ENCODE results near the gene KIZ.

Gene KIZ

DNA sequence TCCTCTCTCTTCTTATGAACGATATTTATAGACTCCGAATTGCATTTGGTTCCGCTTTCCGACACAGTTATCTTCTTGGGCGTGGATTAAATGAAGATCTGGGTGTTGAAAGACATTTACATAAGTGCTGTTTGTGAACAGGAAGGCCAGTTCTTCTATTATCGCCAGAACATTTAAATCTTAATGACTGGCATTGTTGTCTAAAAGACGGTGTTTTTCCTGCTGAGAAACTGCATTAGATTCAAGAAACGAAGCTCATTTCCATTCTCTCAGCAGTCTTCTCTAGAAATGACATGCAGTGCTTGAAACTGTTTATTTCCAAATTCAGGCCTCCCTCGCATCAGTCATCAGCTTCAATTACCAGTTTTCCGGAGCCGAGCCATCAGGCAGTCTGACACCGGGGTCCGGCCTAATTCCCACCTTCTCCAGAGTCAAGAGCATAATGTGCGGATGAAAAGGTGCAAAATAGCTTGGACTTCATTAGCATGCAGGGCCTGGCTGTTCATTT lies 35.7 kb upstream of the KIZ start:
- no peaks in the 10 kb centered on the region for H3K4me1 ChIP-seq (ENCODE audit: control extremely low read depth in 1 of 4, control insufficient read depth in 4 of 4, insufficient read depth in 4 of 4, low read length in 3 of 4)
- WGBS (ENCODE audit: insufficient coverage): 43% methylated on average over 9 of the region's 14 CpGs
- peaks cover 39 to 87% (median 55%) of the 10 kb centered on the region in 5 experiments for H3K27me3 ChIP-seq (replicated peaks in 2 of 5; ENCODE audit: control insufficient read depth in 4 of 5, insufficient read depth in 5 of 5, low read length in 4 of 5)
- no peak overlapping the region for H3K27ac ChIP-seq (ENCODE audit: insufficient read depth in 1 of 2, low read depth in 1 of 2, low read length in 2 of 2, poor library complexity in 1 of 2, severe bottlenecking in 2 of 2)
- H3K36me3 ChIP-seq (ENCODE audit: control insufficient read depth in 4 of 4, insufficient read depth in 4 of 4, low read length in 3 of 4): no peaks in the 10 kb centered on the region
- CTCF ChIA-PET: no interaction called here
- POLR2A ChIA-PET: no interaction called here
- peaks cover 0 to 2% (median 0%) of the 10 kb centered on the region in 5 experiments for H3K9me3 ChIP-seq (ENCODE audit: control extremely low read depth in 1 of 5, control insufficient read depth in 4 of 5, insufficient read depth in 2 of 5, low read depth in 1 of 5, low read length in 4 of 5)
- peak in 1 of 3 donors; percentile 37 for DNase-seq
- H3K4me3 ChIP-seq (ENCODE audit: control insufficient read depth in 1 of 7, extremely low read depth in 1 of 7, insufficient read depth in 4 of 7, low read depth in 2 of 7, low read length in 6 of 7): no peak overlapping the region

DNA sequence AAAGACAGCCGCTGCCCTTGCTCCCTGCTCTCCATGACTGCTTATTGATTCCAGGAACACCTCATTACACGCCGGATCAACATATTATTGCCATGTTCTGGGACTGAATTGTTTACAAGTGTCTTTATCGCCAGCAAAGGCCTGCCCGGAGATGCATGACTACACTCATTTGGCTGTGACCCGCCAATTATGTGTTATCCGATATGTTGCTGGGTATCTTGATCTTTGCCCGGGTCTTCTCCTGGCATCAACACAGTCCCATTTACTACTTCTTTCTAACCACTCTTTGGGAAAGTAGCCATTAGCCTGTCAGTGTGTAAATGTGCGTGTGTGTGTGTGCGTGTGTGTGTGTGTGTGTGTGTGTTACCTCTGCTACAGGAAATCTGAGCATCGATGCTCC lies 35.2 kb upstream of the KIZ start:
- Histone ChIP-seq H3K36me3 (ENCODE audit: control insufficient read depth in 4 of 4, insufficient read depth in 4 of 4, low read length in 3 of 4) (no peaks in the 10 kb centered on the region), H3K9me3 (ENCODE audit: control extremely low read depth in 1 of 5, control insufficient read depth in 4 of 5, insufficient read depth in 2 of 5, low read depth in 1 of 5, low read length in 4 of 5) (peaks cover 0 to under 1% (median 0%) of the 10 kb centered on the region in 5 experiments), H3K27ac (ENCODE audit: insufficient read depth in 1 of 2, low read depth in 1 of 2, low read length in 2 of 2, poor library complexity in 1 of 2, severe bottlenecking in 2 of 2) (no peak overlapping the region), H3K27me3 (replicated peaks in 2 of 5; ENCODE audit: control insufficient read depth in 4 of 5, insufficient read depth in 5 of 5, low read length in 4 of 5) (peaks cover 39 to 89% (median 59%) of the 10 kb centered on the region in 5 experiments), H3K4me1 (ENCODE audit: control extremely low read depth in 1 of 4, control insufficient read depth in 4 of 4, insufficient read depth in 4 of 4, low read length in 3 of 4) (no peaks in the 10 kb centered on the region), H3K4me3 (ENCODE audit: control insufficient read depth in 1 of 7, extremely low read depth in 1 of 7, insufficient read depth in 4 of 7, low read depth in 2 of 7, low read length in 6 of 7) (no peak overlapping the region)
- CTCF ChIA-PET: no interaction called here
- 83% methylated on average over 6 of the region's 11 CpGs for WGBS (ENCODE audit: insufficient coverage)
- POLR2A ChIA-PET: no interaction called here
- no peak for DNase-seq

DNA sequence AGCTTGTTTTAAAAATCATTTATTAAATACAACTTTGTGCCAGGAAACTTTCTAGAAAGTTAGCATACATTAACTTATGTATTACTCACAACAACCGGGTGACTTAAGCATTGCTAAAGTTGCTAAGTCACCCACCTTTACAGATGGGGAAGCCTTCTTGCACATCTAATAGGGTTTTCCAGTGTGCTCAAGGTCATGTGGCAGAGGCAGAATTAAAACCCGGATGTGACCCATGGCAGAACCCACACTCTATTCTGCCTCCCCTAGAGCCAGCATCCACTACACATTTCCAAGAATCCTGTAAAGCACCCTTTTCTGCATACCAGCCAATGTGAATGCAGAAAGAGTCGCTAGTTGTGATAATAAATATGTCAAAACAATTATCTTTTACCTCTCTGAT lies 33.1 kb upstream of the KIZ start:
- POLR2A ChIA-PET: no interaction called here
- Histone ChIP-seq H3K9me3 (ENCODE audit: control extremely low read depth in 1 of 5, control insufficient read depth in 4 of 5, insufficient read depth in 2 of 5, low read depth in 1 of 5, low read length in 4 of 5) (no peaks in the 10 kb centered on the region), H3K4me1 (ENCODE audit: control extremely low read depth in 1 of 4, control insufficient read depth in 4 of 4, insufficient read depth in 4 of 4, low read length in 3 of 4) (no peaks in the 10 kb centered on the region), H3K36me3 (ENCODE audit: control insufficient read depth in 4 of 4, insufficient read depth in 4 of 4, low read length in 3 of 4) (no peaks in the 10 kb centered on the region), H3K4me3 (ENCODE audit: control insufficient read depth in 1 of 7, extremely low read depth in 1 of 7, insufficient read depth in 4 of 7, low read depth in 2 of 7, low read length in 6 of 7) (no peak overlapping the region), H3K27ac (ENCODE audit: insufficient read depth in 1 of 2, low read depth in 1 of 2, low read length in 2 of 2, poor library complexity in 1 of 2, severe bottlenecking in 2 of 2) (no peak overlapping the region), H3K27me3 (replicated peaks in 2 of 5; ENCODE audit: control insufficient read depth in 4 of 5, insufficient read depth in 5 of 5, low read length in 4 of 5) (peaks cover 36 to 98% (median 73%) of the 10 kb centered on the region in 5 experiments)
- no CpG with 5 or more reads among the region's 3 CpGs for WGBS (ENCODE audit: insufficient coverage)
- CTCF ChIA-PET: no interaction called here
- no peak for DNase-seq

DNA sequence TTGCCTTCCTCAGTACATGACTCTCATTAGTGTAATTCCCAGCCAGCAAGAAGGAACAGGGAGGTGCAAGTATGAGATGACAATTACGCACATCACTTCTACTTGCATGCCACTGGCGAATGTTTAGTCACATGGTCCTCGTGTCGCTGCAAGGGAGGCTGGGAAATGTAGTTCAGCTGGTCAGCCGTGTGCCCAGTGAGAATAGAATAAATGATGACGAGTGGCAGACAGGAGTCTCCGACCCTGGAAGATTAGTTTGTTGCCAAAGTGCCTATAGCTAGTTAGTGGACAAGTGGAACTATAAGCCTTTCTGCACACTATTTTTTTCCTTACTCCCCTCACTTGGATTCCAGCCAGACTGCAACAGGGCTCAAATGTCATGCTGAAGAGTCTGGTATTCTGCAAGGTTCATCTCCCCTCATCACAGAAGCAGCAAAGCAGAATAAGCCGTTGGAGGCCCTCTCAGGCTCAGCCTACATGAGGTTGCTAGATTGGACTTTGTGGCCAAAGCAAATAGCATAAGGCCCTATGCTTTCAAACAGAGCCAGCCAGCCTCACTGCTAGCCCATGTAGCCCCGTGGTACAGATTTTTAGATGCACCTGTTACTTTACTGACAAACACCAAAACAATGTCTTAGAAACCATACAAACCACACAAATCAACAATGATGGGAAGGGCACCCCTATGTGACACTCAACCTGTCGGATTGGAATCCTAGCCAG lies 29.4 kb upstream of the KIZ start:
- Histone ChIP-seq H3K4me3 (ENCODE audit: control insufficient read depth in 1 of 7, extremely low read depth in 1 of 7, insufficient read depth in 4 of 7, low read depth in 2 of 7, low read length in 6 of 7) (no peak overlapping the region), H3K27me3 (replicated peaks in 2 of 5; ENCODE audit: control insufficient read depth in 4 of 5, insufficient read depth in 5 of 5, low read length in 4 of 5) (peaks cover 39 to 98% (median 78%) of the 10 kb centered on the region in 5 experiments), H3K27ac (ENCODE audit: insufficient read depth in 1 of 2, low read depth in 1 of 2, low read length in 2 of 2, poor library complexity in 1 of 2, severe bottlenecking in 2 of 2) (no peak overlapping the region), H3K36me3 (ENCODE audit: control insufficient read depth in 4 of 4, insufficient read depth in 4 of 4, low read length in 3 of 4) (no peaks in the 10 kb centered on the region), H3K9me3 (ENCODE audit: control extremely low read depth in 1 of 5, control insufficient read depth in 4 of 5, insufficient read depth in 2 of 5, low read depth in 1 of 5, low read length in 4 of 5) (no peaks in the 10 kb centered on the region), H3K4me1 (ENCODE audit: control extremely low read depth in 1 of 4, control insufficient read depth in 4 of 4, insufficient read depth in 4 of 4, low read length in 3 of 4) (peaks cover 3 to 21% (median 18%) of the 10 kb centered on the region in 4 experiments)
- WGBS (ENCODE audit: insufficient coverage): 39% methylated on average over 8 of the region's 10 CpGs
- no peak for DNase-seq
- ChIA-PET POLR2A (no interaction called here), CTCF (no interaction called here)

DNA sequence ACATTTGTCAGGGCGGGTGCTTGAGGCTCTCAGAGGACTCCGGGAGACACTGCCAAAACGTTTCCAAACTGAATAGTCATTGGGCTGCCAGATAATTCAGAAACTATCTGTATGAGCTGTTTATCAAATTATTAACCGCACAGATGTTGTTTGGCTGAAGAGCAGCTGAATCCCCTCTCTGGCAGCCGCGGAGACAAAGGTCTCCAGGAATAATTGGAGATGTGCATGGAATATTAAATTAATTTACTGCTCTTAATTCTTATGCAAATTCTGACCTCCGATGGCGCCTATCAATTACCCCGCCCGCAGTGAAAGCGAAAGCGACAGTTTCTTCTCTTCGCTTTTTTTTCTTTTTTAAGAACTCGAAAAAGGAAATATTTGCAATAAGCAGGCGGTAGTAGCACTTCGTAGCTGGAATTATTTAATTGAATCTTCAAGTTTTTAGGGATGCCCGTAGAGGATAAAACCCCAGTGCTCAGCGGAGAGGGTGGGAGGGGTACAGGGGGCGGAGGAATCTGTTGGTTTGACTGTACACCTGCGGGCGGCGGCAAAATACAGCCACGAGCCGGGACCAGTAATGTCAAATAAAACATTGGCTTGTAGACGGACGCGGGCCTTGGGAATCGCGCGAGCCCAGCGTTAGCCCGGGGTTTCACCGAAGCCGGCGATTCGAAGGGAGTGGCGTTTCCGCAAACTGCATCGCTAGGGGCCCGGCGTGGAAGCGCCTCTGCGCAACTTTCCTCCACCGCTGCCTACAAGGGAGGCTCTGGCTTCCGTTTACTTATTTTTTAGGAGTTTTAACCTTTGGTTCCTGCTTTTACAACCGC lies 25.9 kb upstream of the KIZ start:
- ChIA-PET CTCF (no interaction called here), POLR2A (interaction anchor here (0.9 kb wide), 1 partner anchor 24 kb away, joined by 3 read pairs; no protein-coding TSS in a partner anchor)
- H3K4me1 ChIP-seq (ENCODE audit: control extremely low read depth in 1 of 4, control insufficient read depth in 4 of 4, insufficient read depth in 4 of 4, low read length in 3 of 4): peaks cover 3 to 36% (median 33%) of the 10 kb centered on the region in 4 experiments
- no peak overlapping the region for H3K27ac ChIP-seq (ENCODE audit: insufficient read depth in 1 of 2, low read depth in 1 of 2, low read length in 2 of 2, poor library complexity in 1 of 2, severe bottlenecking in 2 of 2)
- H3K36me3 ChIP-seq (ENCODE audit: control insufficient read depth in 4 of 4, insufficient read depth in 4 of 4, low read length in 3 of 4): no peaks in the 10 kb centered on the region
- peaks cover 19 to 100% (median 75%) of the 10 kb centered on the region in 5 experiments for H3K27me3 ChIP-seq (replicated peaks in 2 of 5; ENCODE audit: control insufficient read depth in 4 of 5, insufficient read depth in 5 of 5, low read length in 4 of 5)
- H3K4me3 ChIP-seq (ENCODE audit: control insufficient read depth in 1 of 7, extremely low read depth in 1 of 7, insufficient read depth in 4 of 7, low read depth in 2 of 7, low read length in 6 of 7): peak overlapping the region in 5 of 7 experiments; percentile 28 to 70 (median 54)
- 1% methylated on average over 36 of the region's 46 CpGs for WGBS (ENCODE audit: insufficient coverage)
- H3K9me3 ChIP-seq (ENCODE audit: control extremely low read depth in 1 of 5, control insufficient read depth in 4 of 5, insufficient read depth in 2 of 5, low read depth in 1 of 5, low read length in 4 of 5): no peaks in the 10 kb centered on the region
- peak in 2 of 3 donors; percentile 56 to 57 for DNase-seq

DNA sequence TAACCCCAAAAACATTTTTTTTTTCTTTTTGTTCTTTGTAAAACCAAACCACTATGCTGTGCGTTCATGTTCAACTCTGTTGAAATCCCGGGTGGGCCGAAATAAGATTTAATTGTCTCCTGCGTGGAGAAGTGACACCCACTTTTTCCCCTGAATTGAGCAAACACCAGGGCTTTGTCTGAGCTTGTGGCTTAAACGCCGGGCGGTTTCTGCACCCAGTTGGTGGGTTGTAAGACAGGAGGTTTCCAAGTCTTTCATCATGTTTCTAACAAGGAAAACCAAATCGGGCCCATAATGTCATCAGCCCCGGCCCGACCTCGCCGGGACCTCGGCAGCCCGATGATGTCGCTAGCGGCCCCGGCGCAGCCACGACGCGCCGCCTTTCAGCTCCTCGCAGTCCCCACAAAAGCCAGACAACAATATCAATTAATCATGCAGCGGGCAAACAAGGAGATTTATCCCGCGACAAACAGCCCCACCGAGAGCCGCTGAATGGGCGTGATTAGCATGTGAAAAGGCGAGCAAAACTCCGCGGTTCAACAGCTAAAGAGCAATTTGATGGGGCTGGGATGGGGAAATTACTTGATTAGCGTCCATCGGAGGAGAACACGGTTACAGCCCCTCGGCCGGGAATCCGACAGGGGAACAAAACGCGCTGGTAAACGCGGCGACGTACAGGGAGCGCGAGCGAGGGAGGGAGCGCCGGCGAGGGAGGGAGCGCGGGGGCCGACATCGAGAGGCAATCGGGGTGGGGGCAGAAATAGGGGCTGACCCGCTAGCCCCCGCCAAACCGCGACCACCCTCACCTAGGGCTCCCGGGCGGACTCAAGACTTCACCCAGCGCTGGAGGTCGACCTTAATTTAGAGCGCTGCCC lies 25.1 kb upstream of the KIZ start:
- CTCF ChIA-PET: no interaction called here
- H3K27me3 ChIP-seq (replicated peaks in 2 of 5; ENCODE audit: control insufficient read depth in 4 of 5, insufficient read depth in 5 of 5, low read length in 4 of 5): peaks cover 19 to 100% (median 73%) of the 10 kb centered on the region in 5 experiments
- H3K9me3 ChIP-seq (ENCODE audit: control extremely low read depth in 1 of 5, control insufficient read depth in 4 of 5, insufficient read depth in 2 of 5, low read depth in 1 of 5, low read length in 4 of 5): no peaks in the 10 kb centered on the region
- H3K4me3 ChIP-seq (ENCODE audit: control insufficient read depth in 1 of 7, extremely low read depth in 1 of 7, insufficient read depth in 4 of 7, low read depth in 2 of 7, low read length in 6 of 7): peak overlapping the region in 5 of 7 experiments; percentile 28 to 70 (median 54)
- peak in 1 of 3 donors; percentile 52 for DNase-seq
- peaks cover 3 to 42% (median 36%) of the 10 kb centered on the region in 4 experiments for H3K4me1 ChIP-seq (ENCODE audit: control extremely low read depth in 1 of 4, control insufficient read depth in 4 of 4, insufficient read depth in 4 of 4, low read length in 3 of 4)
- H3K36me3 ChIP-seq (ENCODE audit: control insufficient read depth in 4 of 4, insufficient read depth in 4 of 4, low read length in 3 of 4): no peaks in the 10 kb centered on the region
- no peak overlapping the region for H3K27ac ChIP-seq (ENCODE audit: insufficient read depth in 1 of 2, low read depth in 1 of 2, low read length in 2 of 2, poor library complexity in 1 of 2, severe bottlenecking in 2 of 2)
- POLR2A ChIA-PET: no interaction called here
- WGBS (ENCODE audit: insufficient coverage): 2% methylated on average over 42 of the region's 64 CpGs

All from common myeloid progenitor, CD34-positive (primary cell).